PFSK-1 (cell line): Measurements from ENCODE around the gene SLC2A4RG.

Experiments used
- POLR2AphosphoS5 ChIP-seq: IDR thresholded peaks from 2 replicates; pipeline ENCODE4 v1.6.1; 2012; ENCODE audit warnings: low read depth, mild to moderate bottlenecking, control low read depth, low read length, moderate library complexity
- SIN3A ChIP-seq: IDR thresholded peaks from 2 replicates; pipeline ENCODE4 v1.6.1; 2012; ENCODE audit warnings: mild to moderate bottlenecking, low read length, moderate library complexity, borderline replicate concordance; ENCODE audit not compliant: insufficient read depth
- TAF1 ChIP-seq: IDR thresholded peaks from 2 replicates; pipeline ENCODE4 v1.6.1; 2012; ENCODE audit warnings: low read length, control low read depth, borderline replicate concordance; ENCODE audit not compliant: insufficient read depth

- TF ChIP-seq SIN3A (no peak), TAF1 (no peak), POLR2AphosphoS5 (no peak)
Measured at GRCh38 chr20:63731410-63731809, 8.2 kb upstream of the SLC2A4RG start.
